HepG2 (cell line): ENCODE results near the gene NT5M. TPM values are rescaled to one million over a fixed set of nuclear protein-coding genes. Genes with fewer than 3 reads are reported as not detected.
A peak's percentile ranks its signal among the peaks of the same experiment; 100 is the strongest.

Experiments
- ARID5B ChIP-seq: IDR thresholded peaks from 2 replicates; pipeline ENCODE4 v1.4.0; 2020; ENCODE audit warnings: mild to moderate bottlenecking, missing genetic modification reagents
- IRF2 ChIP-seq: IDR thresholded peaks from 2 replicates; pipeline ENCODE4 v1.6.1; 2018; ENCODE audit warnings: missing genetic modification reagents, missing compliant biosample characterization
- RARG ChIP-seq: sonication (generic); formaldehyde crosslinking; IDR thresholded peaks from 2 replicates; pipeline ENCODE4 v1.4.0; 2020; ENCODE audit warnings: low read depth, mild to moderate bottlenecking, missing genetic modification reagents
- SNAPC2 ChIP-seq: sonication (generic); formaldehyde crosslinking; IDR thresholded peaks from 2 replicates; pipeline ENCODE4 v1.8.1; 2022; ENCODE audit warnings: mild to moderate bottlenecking, missing genetic modification reagents
- TRIM24 ChIP-seq: sonication (generic); formaldehyde crosslinking; IDR thresholded peaks from 2 replicates; pipeline ENCODE4 v1.8.0; 2022; ENCODE audit warnings: mild to moderate bottlenecking, missing genetic modification reagents
- ZBTB33 ChIP-seq: sonication (generic); formaldehyde crosslinking; IDR thresholded peaks from 2 replicates; pipeline ENCODE4 v1.4.0; 2020; ENCODE audit warnings: missing genetic modification reagents
- ZC3H13 ChIP-seq: sonication (generic); formaldehyde crosslinking; IDR thresholded peaks from 2 replicates; pipeline ENCODE4 v1.8.1; 2023; ENCODE audit warnings: mild to moderate bottlenecking, missing genetic modification reagents, moderate library complexity
- ZNF10 ChIP-seq: sonication (generic); formaldehyde crosslinking; IDR thresholded peaks from 2 replicates; pipeline ENCODE4 v1.4.0; 2020; ENCODE audit warnings: mild to moderate bottlenecking, low read depth, missing genetic modification reagents, borderline replicate concordance
- ZNF260 ChIP-seq: sonication (generic); formaldehyde crosslinking; IDR thresholded peaks from 2 replicates; pipeline ENCODE4 v1.4.0; 2020; ENCODE audit warnings: missing genetic modification reagents, low read depth, mild to moderate bottlenecking, borderline replicate concordance
- ZNF530 ChIP-seq: sonication (generic); formaldehyde crosslinking; IDR thresholded peaks from 2 replicates; pipeline ENCODE4 v1.5.0; 2020; ENCODE audit warnings: low read depth, mild to moderate bottlenecking, missing genetic modification reagents
- ZNF7 ChIP-seq: IDR thresholded peaks from 2 replicates; pipeline ENCODE4 v1.6.1; 2016; ENCODE audit warnings: missing biosample characterization, missing genetic modification reagents
- polyA plus RNA-seq, 8 experiments: library from polyadenylated mRNA; depleted of rRNA in 3 of 8; stranded (reverse) in 7 of 8; unstranded in 1 of 8; fragments of >200 nt; fragmentation: Illumina TruSeq in 4 of 8; extraction: Trizol in 4 of 8; gene quantifications; 2 replicates each; pipeline versions ENCODE4 v1.2.1 to v1.2.3, GENCODE V29; 2011 to 2016; ENCODE audit warnings: low read depth in 4 of 8, missing spikeins in 1 of 8, mixed read lengths in 1 of 8; ENCODE audit not compliant: insufficient read depth in 1 of 8
- total RNA-seq, 5 experiments: library from RNA; depleted of rRNA; stranded (reverse); fragments of >200 nt; fragmentation: Illumina TruSeq; extraction: Trizol; gene quantifications; 2 replicates each; pipeline ENCODE4 v1.2.3, GENCODE V29; 2016; ENCODE audit warnings: low read depth in 1 of 5
- TF ChIP-seq, protein P1 (sequence below): sonication (generic); formaldehyde crosslinking; IDR thresholded peaks from 2 replicates; pipeline ENCODE4 v1.9.0; 2022; ENCODE audit warnings: missing genetic modification reagents, mild to moderate bottlenecking, borderline replicate concordance
- TF ChIP-seq, protein P2 (sequence below): sonication (generic); formaldehyde crosslinking; IDR thresholded peaks from 2 replicates; pipeline ENCODE4 v1.5.1; 2020; ENCODE audit warnings: mild to moderate bottlenecking, missing genetic modification reagents
- TF ChIP-seq, protein P3 (sequence below): sonication (generic); formaldehyde crosslinking; IDR thresholded peaks from 2 replicates; pipeline ENCODE4 v1.4.0; 2020; ENCODE audit warnings: missing genetic modification reagents, mild to moderate bottlenecking, borderline replicate concordance

Gene NT5M
- total and polyA plus RNA-seq, 2 of the 13 experiments (the other 11 are each of a cell fraction or from before 2014, with no cell fraction given), result 0.55 to 0.78 TPM

DNA sequence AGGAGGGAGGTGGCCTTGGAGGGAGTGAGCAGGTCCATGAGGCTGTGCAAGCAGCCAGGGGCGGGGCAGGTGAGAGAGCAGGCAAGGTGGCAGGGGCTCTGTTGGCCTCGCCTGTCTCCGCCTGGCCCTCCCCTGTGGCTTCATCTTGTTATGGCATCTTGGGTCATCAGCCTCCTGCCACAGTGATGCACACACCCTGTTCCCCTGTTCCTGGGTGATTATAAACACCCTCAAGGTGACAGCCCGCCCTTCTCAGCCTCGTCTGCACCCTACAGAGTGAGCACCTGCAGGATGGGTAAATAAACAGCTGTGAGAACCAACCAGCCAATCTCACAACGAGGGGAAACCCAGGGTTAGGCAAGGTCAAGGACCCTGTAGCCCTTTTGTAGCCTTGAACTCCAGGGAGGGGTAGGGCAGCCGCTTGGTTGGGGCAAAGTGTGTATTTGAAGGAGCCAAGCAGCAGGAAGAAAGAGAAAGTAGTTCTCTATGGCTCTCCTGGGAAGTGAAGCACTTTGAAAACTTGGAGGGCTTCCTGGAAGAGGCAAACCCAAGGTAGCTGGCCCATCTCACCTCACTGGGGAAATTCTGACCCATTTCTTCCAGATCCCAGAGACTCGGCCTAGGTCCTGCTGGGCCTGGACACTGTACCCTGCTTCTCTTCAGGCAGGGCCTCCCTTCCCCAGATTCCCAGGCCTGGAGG lies 60.6 kb downstream of the NT5M start (continued):
- TF ChIP-seq, protein P1, sequence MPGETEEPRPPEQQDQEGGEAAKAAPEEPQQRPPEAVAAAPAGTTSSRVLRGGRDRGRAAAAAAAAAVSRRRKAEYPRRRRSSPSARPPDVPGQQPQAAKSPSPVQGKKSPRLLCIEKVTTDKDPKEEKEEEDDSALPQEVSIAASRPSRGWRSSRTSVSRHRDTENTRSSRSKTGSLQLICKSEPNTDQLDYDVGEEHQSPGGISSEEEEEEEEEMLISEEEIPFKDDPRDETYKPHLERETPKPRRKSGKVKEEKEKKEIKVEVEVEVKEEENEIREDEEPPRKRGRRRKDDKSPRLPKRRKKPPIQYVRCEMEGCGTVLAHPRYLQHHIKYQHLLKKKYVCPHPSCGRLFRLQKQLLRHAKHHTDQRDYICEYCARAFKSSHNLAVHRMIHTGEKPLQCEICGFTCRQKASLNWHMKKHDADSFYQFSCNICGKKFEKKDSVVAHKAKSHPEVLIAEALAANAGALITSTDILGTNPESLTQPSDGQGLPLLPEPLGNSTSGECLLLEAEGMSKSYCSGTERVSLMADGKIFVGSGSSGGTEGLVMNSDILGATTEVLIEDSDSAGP, result peak; percentile 36; the same call in 1 of the 2 replicates
- TF ChIP-seq ZNF7 (CRISPR knock-in tag), result no peak
- no peak for TF ChIP-seq ZC3H13
- TF ChIP-seq SNAPC2, result no peak
- no peak for TF ChIP-seq TRIM24 (CRISPR knock-in tag)
- no peak for TF ChIP-seq IRF2
- peak; percentile 51; the same call in 1 of the 2 replicates for TF ChIP-seq ARID5B (CRISPR knock-in tag)
- TF ChIP-seq ZNF530 (CRISPR knock-in tag), result no peak
- no peak for TF ChIP-seq ZNF260
- TF ChIP-seq ZNF10 (CRISPR knock-in tag), result no peak
- TF ChIP-seq ZBTB33, result no peak
- no peak for TF ChIP-seq RARG (CRISPR knock-in tag)
- TF ChIP-seq, protein P2, sequence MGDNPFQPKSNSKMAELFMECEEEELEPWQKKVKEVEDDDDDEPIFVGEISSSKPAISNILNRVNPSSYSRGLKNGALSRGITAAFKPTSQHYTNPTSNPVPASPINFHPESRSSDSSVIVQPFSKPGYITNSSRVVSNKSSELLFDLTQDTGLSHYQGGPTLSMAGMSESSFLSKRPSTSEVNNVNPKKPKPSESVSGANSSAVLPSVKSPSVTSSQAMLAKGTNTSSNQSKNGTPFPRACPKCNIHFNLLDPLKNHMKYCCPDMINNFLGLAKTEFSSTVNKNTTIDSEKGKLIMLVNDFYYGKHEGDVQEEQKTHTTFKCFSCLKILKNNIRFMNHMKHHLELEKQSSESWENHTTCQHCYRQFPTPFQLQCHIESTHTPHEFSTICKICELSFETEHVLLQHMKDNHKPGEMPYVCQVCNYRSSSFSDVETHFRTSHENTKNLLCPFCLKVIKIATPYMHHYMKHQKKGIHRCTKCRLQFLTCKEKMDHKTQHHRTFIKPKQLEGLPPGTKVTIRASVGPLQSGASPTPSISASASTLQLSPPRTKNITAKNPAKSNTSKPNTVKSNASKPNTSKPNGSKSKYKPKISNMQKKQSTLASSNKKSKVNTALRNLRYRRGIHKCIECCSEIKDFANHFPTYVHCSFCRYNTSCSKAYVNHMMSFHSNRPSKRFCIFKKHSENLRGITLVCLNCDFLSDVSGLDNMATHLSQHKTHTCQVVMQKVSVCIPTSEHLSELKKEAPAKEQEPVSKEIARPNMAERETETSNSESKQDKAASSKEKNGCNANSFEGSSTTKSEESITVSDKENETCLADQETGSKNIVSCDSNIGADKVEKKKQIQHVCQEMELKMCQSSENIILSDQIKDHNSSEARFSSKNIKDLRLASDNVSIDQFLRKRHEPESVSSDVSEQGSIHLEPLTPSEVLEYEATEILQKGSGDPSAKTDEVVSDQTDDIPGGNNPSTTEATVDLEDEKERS (CRISPR knock-in tag), result 0 out of 2 replicates have a peak, but pooled peaks have one; percentile 31
- TF ChIP-seq, protein P3, sequence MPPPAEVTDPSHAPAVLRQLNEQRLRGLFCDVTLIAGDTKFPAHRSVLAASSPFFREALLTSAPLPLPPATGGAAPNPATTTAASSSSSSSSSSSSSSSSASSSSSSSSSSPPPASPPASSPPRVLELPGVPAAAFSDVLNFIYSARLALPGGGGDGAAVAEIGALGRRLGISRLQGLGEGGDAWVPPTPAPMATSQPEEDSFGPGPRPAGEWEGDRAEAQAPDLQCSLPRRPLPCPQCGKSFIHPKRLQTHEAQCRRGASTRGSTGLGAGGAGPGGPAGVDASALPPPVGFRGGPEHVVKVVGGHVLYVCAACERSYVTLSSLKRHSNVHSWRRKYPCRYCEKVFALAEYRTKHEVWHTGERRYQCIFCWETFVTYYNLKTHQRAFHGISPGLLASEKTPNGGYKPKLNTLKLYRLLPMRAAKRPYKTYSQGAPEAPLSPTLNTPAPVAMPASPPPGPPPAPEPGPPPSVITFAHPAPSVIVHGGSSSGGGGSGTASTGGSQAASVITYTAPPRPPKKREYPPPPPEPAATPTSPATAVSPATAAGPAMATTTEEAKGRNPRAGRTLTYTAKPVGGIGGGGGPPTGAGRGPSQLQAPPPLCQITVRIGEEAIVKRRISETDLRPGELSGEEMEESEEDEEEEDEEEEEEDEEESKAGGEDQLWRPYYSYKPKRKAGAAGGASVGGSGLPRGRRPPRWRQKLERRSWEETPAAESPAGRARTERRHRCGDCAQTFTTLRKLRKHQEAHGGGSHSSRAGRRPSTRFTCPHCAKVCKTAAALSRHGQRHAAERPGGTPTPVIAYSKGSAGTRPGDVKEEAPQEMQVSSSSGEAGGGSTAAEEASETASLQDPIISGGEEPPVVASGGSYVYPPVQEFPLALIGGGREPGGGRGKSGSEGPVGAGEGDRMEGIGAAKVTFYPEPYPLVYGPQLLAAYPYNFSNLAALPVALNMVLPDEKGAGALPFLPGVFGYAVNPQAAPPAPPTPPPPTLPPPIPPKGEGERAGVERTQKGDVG (CRISPR knock-in tag), result no peak
